GM21529 (cell line): ENCODE results near the gene GPD1L.
"Not testable (repeated sequence)": the region's sequence is repeated elsewhere in the genome, so short reads cannot be mapped to it uniquely, and the experiment has no call there.

Experiments
- ATAC-seq: cut with Tn5 transposase; IDR thresholded peaks from one replicate; pipeline ENCODE4 v1.9.1; 2021; ENCODE audit not compliant: unreplicated experiment

The GPD1L gene

GRCh38 chr3:32105291-32106131 is 909 bp upstream of the GPD1L start:
- ATAC-seq, result no peak

GRCh38 chr3:32106929-32107362 is 526 bp downstream of the GPD1L start:
- ATAC-seq, result no peak

GRCh38 chr3:32108224-32108623 is 1.8 kb downstream of the GPD1L start:
- not testable (repeated sequence) for ATAC-seq

GRCh38 chr3:32109256-32109655 is 2.8 kb downstream of the GPD1L start:
- no peak for ATAC-seq

- ATAC-seq, result no peak
These were observed 3.9 kb downstream of the GPD1L start for GRCh38 chr3:32110233-32110760.

GRCh38 chr3:32111560-32111959 is 5.1 kb downstream of the GPD1L start:
- ATAC-seq, result no peak

- no peak for ATAC-seq
These were observed 7.1 kb downstream of the GPD1L start for GRCh38 chr3:32113566-32113965.

GRCh38 chr3:32113981-32114545 is 7.6 kb downstream of the GPD1L start:
- ATAC-seq, result no peak

GRCh38 chr3:32114546-32115386 is 8.3 kb downstream of the GPD1L start:
- not testable (repeated sequence) for ATAC-seq

GRCh38 chr3:32117320-32117719 is 10.9 kb downstream of the GPD1L start:
- no peak for ATAC-seq

GRCh38 chr3:32118215-32118614 is 11.8 kb downstream of the GPD1L start:
- no peak for ATAC-seq

- no peak for ATAC-seq
These were observed 14.1 kb downstream of the GPD1L start for GRCh38 chr3:32120471-32120870.

GRCh38 chr3:32121137-32121536 is 14.7 kb downstream of the GPD1L start:
- ATAC-seq, result no peak

GRCh38 chr3:32123620-32124019 is 17.2 kb downstream of the GPD1L start:
- ATAC-seq, result no peak

- ATAC-seq, result no peak
These were observed 18.6 kb downstream of the GPD1L start for GRCh38 chr3:32125012-32125411.

GRCh38 chr3:32126305-32127015 is 20.0 kb downstream of the GPD1L start:
- no peak for ATAC-seq

GRCh38 chr3:32127219-32127826 is 20.9 kb downstream of the GPD1L start:
- no peak for ATAC-seq

GRCh38 chr3:32128936-32129335 is 22.5 kb downstream of the GPD1L start:
- no peak for ATAC-seq

GRCh38 chr3:32129832-32130231 is 23.4 kb downstream of the GPD1L start:
- ATAC-seq, result no peak

GRCh38 chr3:32132121-32132520 is 25.7 kb downstream of the GPD1L start:
- ATAC-seq, result no peak
